GM12878 (cell line): ENCODE data around the gene DMBX1. TPM values are rescaled to one million over a fixed set of nuclear protein-coding genes. Genes with fewer than 3 reads are reported as not detected.

Experiments
- ATAC-seq: fragments of 200-7000 bp; cut with Tn5 transposase; 3 replicates; pipeline ENCODE4 v1.9.1; 2020; ENCODE audit warnings: mild to moderate bottlenecking, moderate library complexity
- BruUV-seq: library from RNA; stranded (reverse); fragments of 400-500 nt; replicated peaks from 2 replicates; lab custom pipeline; 2021; lab: Mats Ljungman, UMichigan
- CTCF ChIA-PET: fragments of 300-600 bp; sonication (Branson Sonifier 250); formaldehyde crosslinking; extraction: SDS; loops from one replicate; lab custom pipeline; 2021; ENCODE audit warnings: inconsistent platforms; lab: Yijun Ruan, JAX
- POLR2A ChIA-PET: fragments of 350-600 bp; formaldehyde crosslinking; extraction: SDS; loops from one replicate; lab custom pipeline; 2021; ENCODE audit warnings: inconsistent platforms; lab: Charles Lee
- RAD21 ChIA-PET: fragments of 300-600 bp; sonication (Branson Sonifier 250); formaldehyde crosslinking; loops from one replicate; lab custom pipeline; 2023; ENCODE audit warnings: antibody characterized with exemption; ENCODE audit not compliant: unreplicated experiment; lab: Charles Lee
- SMC1A ChIA-PET: fragments of 300-600 bp; sonication (Branson Sonifier 250); formaldehyde crosslinking; loops from one replicate; lab custom pipeline; 2023; ENCODE audit not compliant: unreplicated experiment, uncharacterized antibody; lab: Charles Lee
- DNase-seq: peaks from one replicate; pipeline ENCODE4 v3.0.0-alpha.2; 2011; ENCODE audit warnings: low read depth, low spot score
- FAIRE-seq: peaks from 3 replicates; lab custom pipeline; 2011; peaks lifted over from hg19 to GRCh38; lab: Jason Lieb, UNC
- H2AFZ ChIP-seq: 2 replicates; pipeline ENCODE4 v1.6.0; 2011; ENCODE audit warnings: low read depth, low read length, control low read depth; ENCODE audit not compliant: control insufficient read depth
- H3K27ac ChIP-seq: 2 replicates; pipeline ENCODE4 v1.5.1; 2011; ENCODE audit warnings: control low read depth; ENCODE audit not compliant: control insufficient read depth, insufficient read depth
- H3K27me3 ChIP-seq, 2 experiments: replicated peaks in 1 of 2; 2 replicates each; pipeline versions ENCODE4 v1.6.0 to v1.6.1; 2011; ENCODE audit warnings: low read length in 1 of 2; ENCODE audit not compliant: control insufficient read depth in 2 of 2, insufficient read depth in 2 of 2
- H3K36me3 ChIP-seq, 2 experiments: 2 replicates each; pipeline ENCODE4 v1.5.1; 2011; ENCODE audit warnings: low read length in 1 of 2; ENCODE audit not compliant: control insufficient read depth in 2 of 2, insufficient read depth in 2 of 2
- H3K4me1 ChIP-seq: 2 replicates; pipeline ENCODE4 v1.6.1; 2011; ENCODE audit warnings: mild to moderate bottlenecking, low read length, moderate library complexity, mixed read lengths; ENCODE audit not compliant: control insufficient read depth, insufficient read depth
- H3K4me2 ChIP-seq: 2 replicates; pipeline ENCODE4 v1.6.0; 2011; ENCODE audit warnings: control low read depth; ENCODE audit not compliant: control insufficient read depth, insufficient read depth
- H3K4me3 ChIP-seq: fragments of 200-600 bp; sonication (generic); 2 replicates; pipeline ENCODE4 v1.5.1; 2016
- H3K79me2 ChIP-seq: 2 replicates; pipeline ENCODE4 v1.6.0; 2011; ENCODE audit warnings: low read length; ENCODE audit not compliant: control insufficient read depth, insufficient read depth
- H3K9ac ChIP-seq: 2 replicates; pipeline ENCODE4 v1.8.0; 2011; ENCODE audit warnings: low read length, control low read depth, mixed read lengths; ENCODE audit not compliant: control insufficient read depth, insufficient read depth
- H3K9me3 ChIP-seq: replicated peaks from 3 replicates; pipeline ENCODE4 v1.5.1; 2011; ENCODE audit warnings: mild to moderate bottlenecking, low read length; ENCODE audit not compliant: control insufficient read depth, insufficient read depth
- H4K20me1 ChIP-seq: 2 replicates; pipeline ENCODE4 v1.6.0; 2011; ENCODE audit not compliant: control insufficient read depth, insufficient read depth
- BHLHE40 ChIP-seq, 2 experiments: fragments of 450-650 bp in 1 of 2; IDR thresholded peaks; 2 replicates each; pipeline ENCODE4 v1.6.1; 2011 to 2017; ENCODE audit warnings: low read depth in 2 of 2, borderline replicate concordance in 1 of 2, improper control_type of control experiment in 1 of 2, low read length in 1 of 2, mild to moderate bottlenecking in 1 of 2
- BMI1 ChIP-seq: fragments of 450-650 bp; IDR thresholded peaks from 2 replicates; pipeline ENCODE4 v1.6.1; 2016; ENCODE audit warnings: mild to moderate bottlenecking, moderate library complexity, borderline replicate concordance
- FOXK2 ChIP-seq: fragments of 450-650 bp; IDR thresholded peaks from 2 replicates; pipeline ENCODE4 v1.6.1; 2017; ENCODE audit warnings: mild to moderate bottlenecking, moderate library complexity
- JUND ChIP-seq: IDR thresholded peaks from 2 replicates; pipeline ENCODE4 v1.6.1; 2012; ENCODE audit warnings: low read depth, mild to moderate bottlenecking, low read length, improper control_type of control experiment, moderate library complexity
- KLF5 ChIP-seq: fragments of 450-650 bp; IDR thresholded peaks from 2 replicates; pipeline ENCODE4 v1.6.1; 2014; ENCODE audit warnings: mild to moderate bottlenecking; ENCODE audit not compliant: partially characterized antibody
- MTA2 ChIP-seq: fragments of 450-650 bp; IDR thresholded peaks from 2 replicates; pipeline ENCODE4 v1.6.1; 2016; ENCODE audit warnings: low read depth, mild to moderate bottlenecking, moderate library complexity
- MXI1 ChIP-seq: fragments of 150-350 bp; IDR thresholded peaks from 2 replicates; pipeline ENCODE4 v1.6.1; 2011; ENCODE audit warnings: low read depth, mild to moderate bottlenecking, inconsistent platforms, low read length, improper control_type of control experiment
- POLR2AphosphoS5 ChIP-seq: IDR thresholded peaks from 2 replicates; pipeline ENCODE4 v1.6.1; 2011; ENCODE audit warnings: mild to moderate bottlenecking, low read length, inconsistent platforms
- RB1 ChIP-seq: fragments of 450-650 bp; formaldehyde crosslinking; IDR thresholded peaks from 2 replicates; pipeline ENCODE4 v1.6.1; 2017; ENCODE audit warnings: mild to moderate bottlenecking, borderline replicate concordance
- ZNF274 ChIP-seq: IDR thresholded peaks from one replicate; pipeline ENCODE4 v1.8.0; 2011; ENCODE audit not compliant: insufficient read length, insufficient read depth
- WGBS: methylation state at CpG from one replicate; pipeline ENCODE4 v1.1.6; 2016; ENCODE audit warnings: low lambda C conversion rate; ENCODE audit not compliant: insufficient replicate concordance, insufficient coverage; ENCODE audit errors: missing lambda C conversion rate; 5-methylcytosine and 5-hydroxymethylcytosine counted together
- in situ Hi-C: fragments of 300-500 bp; cut with MboI; formaldehyde crosslinking; loops from 9 replicates; pipeline ENCODE4 v1.14.3; 2018; ENCODE audit warnings: mixed read lengths
- intact Hi-C: fragments of 100-400 bp; cut with micrococcal nuclease; formaldehyde crosslinking; loops from one replicate; pipeline ENCODE4 v1.14.2; 2022; ENCODE audit not compliant: unreplicated experiment
- polyA plus RNA-seq, 11 experiments: library from polyadenylated mRNA; depleted of rRNA in 4 of 11; unstranded in 6 of 11; stranded (reverse) in 5 of 11; fragments of >200 nt; fragmentation: Nextera tagmentation in 4 of 11; fragmentation: Illumina TruSeq in 1 of 11; extraction: Ambion mirVana in 4 of 11; extraction: Trizol in 1 of 11; gene quantifications; 1 replicate in 1 of 11; 2 replicates in 10 of 11; pipeline versions ENCODE4 v1.2.1 to v1.2.3, GENCODE V29; 2011 to 2016; ENCODE audit warnings: inconsistent platforms in 2 of 11, missing spikeins in 2 of 11, low read depth in 1 of 11
- total RNA-seq, 4 experiments: library from RNA; depleted of rRNA in 3 of 4; stranded (reverse); fragments of >200 nt in 3 of 4; fragmentation: Illumina TruSeq in 1 of 4; extraction: Trizol in 1 of 4; gene quantifications; 2 replicates each; pipeline versions ENCODE4 v1.2.1 to v1.2.3, GENCODE V29; 2013 to 2021
- TF ChIP-seq, protein P1 (sequence below): IDR thresholded peaks from 2 replicates; pipeline ENCODE4 v1.6.1; 2011; ENCODE audit warnings: low read depth, mild to moderate bottlenecking, low read length, moderate library complexity, borderline replicate concordance; ENCODE audit errors: extremely low read depth
- TF ChIP-seq, protein P2 (sequence below): fragments of 450-650 bp; formaldehyde crosslinking; IDR thresholded peaks from 2 replicates; pipeline ENCODE4 v1.4.0; 2022; ENCODE audit warnings: mild to moderate bottlenecking, moderate library complexity
- TF ChIP-seq, protein P3 (sequence below): fragments of 450-650 bp; IDR thresholded peaks from 2 replicates; pipeline ENCODE4 v1.6.1; 2018; ENCODE audit warnings: mild to moderate bottlenecking, low read depth, moderate library complexity; ENCODE audit not compliant: partially characterized antibody
- TF ChIP-seq, protein P4 (sequence below): fragments of 450-650 bp; IDR thresholded peaks from 2 replicates; pipeline ENCODE4 v1.6.1; 2016; ENCODE audit warnings: mild to moderate bottlenecking, moderate library complexity, borderline replicate concordance

Gene DMBX1
- total and polyA plus RNA-seq, 10 of the 15 experiments (the other 5 are each of a cell fraction or from before 2014, with no cell fraction given): 0.03 TPM; not detected in 9

DNA sequence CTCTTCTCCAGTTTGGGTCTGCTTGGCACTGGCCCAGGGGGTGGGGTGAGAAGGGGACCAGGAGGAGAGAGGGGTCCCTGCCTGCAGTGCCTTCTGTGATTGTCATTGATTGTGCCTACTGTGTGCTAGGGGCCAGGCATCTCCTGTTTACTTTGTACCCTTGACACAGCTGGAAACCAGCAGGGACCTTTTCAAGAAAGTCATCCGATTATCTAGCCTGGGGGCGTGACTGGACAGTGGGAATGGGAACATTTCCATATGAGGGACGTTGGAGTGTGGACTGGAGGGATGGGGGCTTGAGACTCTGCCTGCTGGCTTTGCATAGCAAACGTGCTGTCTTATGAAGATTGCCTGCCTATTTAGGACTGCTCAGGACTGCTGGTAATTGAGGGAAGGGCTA, 19.8 kb upstream of the DMBX1 start:
- CTCF ChIA-PET: no interaction called here
- no peak overlapping the region for H3K27ac ChIP-seq
- no peak for ATAC-seq
- intact Hi-C loops: no loop called here
- in situ Hi-C loops: no loop called here
- no peaks in the 10 kb centered on the region; the same call in 1 of the 2 replicates for H3K4me1 ChIP-seq
- DNase-seq: no peak
- H4K20me1 ChIP-seq: no peaks in the 10 kb centered on the region
- BruUV-seq: no TSS peak
- no peak overlapping the region for H3K9ac ChIP-seq
- peaks cover 11 to 22% of the 10 kb centered on the region in 2 experiments; a peak in 3 of 4 replicates for H3K27me3 ChIP-seq
- no peak overlapping the region for H2AFZ ChIP-seq
- RAD21 ChIA-PET: no interaction called here
- 4% methylated on average over 4 of the region's 4 CpGs for WGBS
- SMC1A ChIA-PET: no interaction called here
- POLR2A ChIA-PET: no interaction called here
- no peak overlapping the region for H3K4me3 ChIP-seq
- no peak overlapping the region for H3K4me2 ChIP-seq
- H3K79me2 ChIP-seq: no peaks in the 10 kb centered on the region
- FAIRE-seq: no peak
- H3K9me3 ChIP-seq: no peaks in the 10 kb centered on the region
- no peaks in the 10 kb centered on the region for H3K36me3 ChIP-seq
- TF ChIP-seq, protein P1, sequence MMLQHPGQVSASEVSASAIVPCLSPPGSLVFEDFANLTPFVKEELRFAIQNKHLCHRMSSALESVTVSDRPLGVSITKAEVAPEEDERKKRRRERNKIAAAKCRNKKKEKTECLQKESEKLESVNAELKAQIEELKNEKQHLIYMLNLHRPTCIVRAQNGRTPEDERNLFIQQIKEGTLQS: no peak
- TF ChIP-seq BHLHE40 (IDR thresholded peaks at IDR 0.05; ENCODE audit: borderline replicate concordance in 1 of 2, low read depth in 2 of 2, low read length in 1 of 2): no peak
- TF ChIP-seq FOXK2: no peak
- TF ChIP-seq MXI1: no peak
- TF ChIP-seq, protein P2, sequence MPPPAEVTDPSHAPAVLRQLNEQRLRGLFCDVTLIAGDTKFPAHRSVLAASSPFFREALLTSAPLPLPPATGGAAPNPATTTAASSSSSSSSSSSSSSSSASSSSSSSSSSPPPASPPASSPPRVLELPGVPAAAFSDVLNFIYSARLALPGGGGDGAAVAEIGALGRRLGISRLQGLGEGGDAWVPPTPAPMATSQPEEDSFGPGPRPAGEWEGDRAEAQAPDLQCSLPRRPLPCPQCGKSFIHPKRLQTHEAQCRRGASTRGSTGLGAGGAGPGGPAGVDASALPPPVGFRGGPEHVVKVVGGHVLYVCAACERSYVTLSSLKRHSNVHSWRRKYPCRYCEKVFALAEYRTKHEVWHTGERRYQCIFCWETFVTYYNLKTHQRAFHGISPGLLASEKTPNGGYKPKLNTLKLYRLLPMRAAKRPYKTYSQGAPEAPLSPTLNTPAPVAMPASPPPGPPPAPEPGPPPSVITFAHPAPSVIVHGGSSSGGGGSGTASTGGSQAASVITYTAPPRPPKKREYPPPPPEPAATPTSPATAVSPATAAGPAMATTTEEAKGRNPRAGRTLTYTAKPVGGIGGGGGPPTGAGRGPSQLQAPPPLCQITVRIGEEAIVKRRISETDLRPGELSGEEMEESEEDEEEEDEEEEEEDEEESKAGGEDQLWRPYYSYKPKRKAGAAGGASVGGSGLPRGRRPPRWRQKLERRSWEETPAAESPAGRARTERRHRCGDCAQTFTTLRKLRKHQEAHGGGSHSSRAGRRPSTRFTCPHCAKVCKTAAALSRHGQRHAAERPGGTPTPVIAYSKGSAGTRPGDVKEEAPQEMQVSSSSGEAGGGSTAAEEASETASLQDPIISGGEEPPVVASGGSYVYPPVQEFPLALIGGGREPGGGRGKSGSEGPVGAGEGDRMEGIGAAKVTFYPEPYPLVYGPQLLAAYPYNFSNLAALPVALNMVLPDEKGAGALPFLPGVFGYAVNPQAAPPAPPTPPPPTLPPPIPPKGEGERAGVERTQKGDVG: no peak
- TF ChIP-seq, protein P3, sequence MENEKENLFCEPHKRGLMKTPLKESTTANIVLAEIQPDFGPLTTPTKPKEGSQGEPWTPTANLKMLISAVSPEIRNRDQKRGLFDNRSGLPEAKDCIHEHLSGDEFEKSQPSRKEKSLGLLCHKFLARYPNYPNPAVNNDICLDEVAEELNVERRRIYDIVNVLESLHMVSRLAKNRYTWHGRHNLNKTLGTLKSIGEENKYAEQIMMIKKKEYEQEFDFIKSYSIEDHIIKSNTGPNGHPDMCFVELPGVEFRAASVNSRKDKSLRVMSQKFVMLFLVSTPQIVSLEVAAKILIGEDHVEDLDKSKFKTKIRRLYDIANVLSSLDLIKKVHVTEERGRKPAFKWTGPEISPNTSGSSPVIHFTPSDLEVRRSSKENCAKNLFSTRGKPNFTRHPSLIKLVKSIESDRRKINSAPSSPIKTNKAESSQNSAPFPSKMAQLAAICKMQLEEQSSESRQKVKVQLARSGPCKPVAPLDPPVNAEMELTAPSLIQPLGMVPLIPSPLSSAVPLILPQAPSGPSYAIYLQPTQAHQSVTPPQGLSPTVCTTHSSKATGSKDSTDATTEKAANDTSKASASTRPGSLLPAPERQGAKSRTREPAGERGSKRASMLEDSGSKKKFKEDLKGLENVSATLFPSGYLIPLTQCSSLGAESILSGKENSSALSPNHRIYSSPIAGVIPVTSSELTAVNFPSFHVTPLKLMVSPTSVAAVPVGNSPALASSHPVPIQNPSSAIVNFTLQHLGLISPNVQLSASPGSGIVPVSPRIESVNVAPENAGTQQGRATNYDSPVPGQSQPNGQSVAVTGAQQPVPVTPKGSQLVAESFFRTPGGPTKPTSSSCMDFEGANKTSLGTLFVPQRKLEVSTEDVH: no peak
- TF ChIP-seq KLF5: no peak
- no peak for TF ChIP-seq POLR2AphosphoS5
- no peak for TF ChIP-seq RB1
- no peak for TF ChIP-seq JUND
- no peak for TF ChIP-seq BMI1
- TF ChIP-seq ZNF274: no peak
- TF ChIP-seq MTA2: no peak
- TF ChIP-seq, protein P4, sequence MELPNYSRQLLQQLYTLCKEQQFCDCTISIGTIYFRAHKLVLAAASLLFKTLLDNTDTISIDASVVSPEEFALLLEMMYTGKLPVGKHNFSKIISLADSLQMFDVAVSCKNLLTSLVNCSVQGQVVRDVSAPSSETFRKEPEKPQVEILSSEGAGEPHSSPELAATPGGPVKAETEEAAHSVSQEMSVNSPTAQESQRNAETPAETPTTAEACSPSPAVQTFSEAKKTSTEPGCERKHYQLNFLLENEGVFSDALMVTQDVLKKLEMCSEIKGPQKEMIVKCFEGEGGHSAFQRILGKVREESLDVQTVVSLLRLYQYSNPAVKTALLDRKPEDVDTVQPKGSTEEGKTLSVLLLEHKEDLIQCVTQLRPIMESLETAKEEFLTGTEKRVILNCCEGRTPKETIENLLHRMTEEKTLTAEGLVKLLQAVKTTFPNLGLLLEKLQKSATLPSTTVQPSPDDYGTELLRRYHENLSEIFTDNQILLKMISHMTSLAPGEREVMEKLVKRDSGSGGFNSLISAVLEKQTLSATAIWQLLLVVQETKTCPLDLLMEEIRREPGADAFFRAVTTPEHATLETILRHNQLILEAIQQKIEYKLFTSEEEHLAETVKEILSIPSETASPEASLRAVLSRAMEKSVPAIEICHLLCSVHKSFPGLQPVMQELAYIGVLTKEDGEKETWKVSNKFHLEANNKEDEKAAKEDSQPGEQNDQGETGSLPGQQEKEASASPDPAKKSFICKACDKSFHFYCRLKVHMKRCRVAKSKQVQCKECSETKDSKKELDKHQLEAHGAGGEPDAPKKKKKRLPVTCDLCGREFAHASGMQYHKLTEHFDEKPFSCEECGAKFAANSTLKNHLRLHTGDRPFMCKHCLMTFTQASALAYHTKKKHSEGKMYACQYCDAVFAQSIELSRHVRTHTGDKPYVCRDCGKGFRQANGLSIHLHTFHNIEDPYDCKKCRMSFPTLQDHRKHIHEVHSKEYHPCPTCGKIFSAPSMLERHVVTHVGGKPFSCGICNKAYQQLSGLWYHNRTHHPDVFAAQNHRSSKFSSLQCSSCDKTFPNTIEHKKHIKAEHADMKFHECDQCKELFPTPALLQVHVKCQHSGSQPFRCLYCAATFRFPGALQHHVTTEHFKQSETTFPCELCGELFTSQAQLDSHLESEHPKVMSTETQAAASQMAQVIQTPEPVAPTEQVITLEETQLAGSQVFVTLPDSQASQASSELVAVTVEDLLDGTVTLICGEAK: no peak
